HL-60 (cell line): Measurements from ENCODE around the gene MAD1L1.

ENCODE experiments used
- CTCF ChIP-seq: IDR thresholded peaks from one replicate; pipeline ENCODE4 v1.5.1; 2011; ENCODE audit warnings: low read length, control low read depth, inconsistent platforms; ENCODE audit not compliant: insufficient read depth
- POLR2AphosphoS5 ChIP-seq: IDR thresholded peaks from 2 replicates; pipeline ENCODE4 v1.6.1; 2012; ENCODE audit warnings: low read depth
- REST ChIP-seq: IDR thresholded peaks from 2 replicates; pipeline ENCODE4 v1.6.1; 2012; ENCODE audit warnings: low read depth; ENCODE audit not compliant: insufficient replicate concordance
- SPI1 ChIP-seq: IDR thresholded peaks from 2 replicates; pipeline ENCODE4 v1.6.1; 2012; ENCODE audit warnings: low read depth, mild to moderate bottlenecking, borderline replicate concordance

GRCh38 chr7:2049782-2050510, 182.8 kb downstream of the MAD1L1 start:
- TF ChIP-seq REST (no peak), CTCF (no peak), POLR2AphosphoS5 (no peak), SPI1 (no peak)
